GM20000 (cell line): Measurements from ENCODE around the gene PRKCB.

ENCODE experiments used
- DNase-seq: peaks from one replicate; pipeline ENCODE4 v3.0.0; 2012; ENCODE audit warnings: low spot score
- CTCF ChIP-seq: IDR thresholded peaks from 2 replicates; pipeline ENCODE4 v1.5.1; 2012; ENCODE audit warnings: mild to moderate bottlenecking, control low read depth; ENCODE audit errors: extremely low read depth, missing control alignments

The PRKCB gene

GRCh38 chr16:23960081-23960885, 124.5 kb downstream of the PRKCB start:
- TF ChIP-seq CTCF: no peak
- no peak for DNase-seq

GRCh38 chr16:23962001-23962400, 126.2 kb downstream of the PRKCB start:
- TF ChIP-seq CTCF: no peak
- DNase-seq: no peak

GRCh38 chr16:23964136-23964535, 128.4 kb downstream of the PRKCB start:
- no peak for TF ChIP-seq CTCF
- DNase-seq: no peak

- DNase-seq: no peak
- TF ChIP-seq CTCF: no peak
Measured at GRCh38 chr16:23965137-23965733, 129.5 kb downstream of the PRKCB start.

GRCh38 chr16:23966597-23967394, 131.0 kb downstream of the PRKCB start:
- no peak for TF ChIP-seq CTCF
- no peak for DNase-seq

- no peak for DNase-seq
- TF ChIP-seq CTCF: no peak
Measured at GRCh38 chr16:23967775-23968174, 132.0 kb downstream of the PRKCB start.

GRCh38 chr16:23968176-23968575, 132.4 kb downstream of the PRKCB start:
- no peak for DNase-seq
- no peak for TF ChIP-seq CTCF
